HTR-8/SVneo (cell line): ENCODE measurements around the gene UBE2I.

Experiments used
- DNase-seq: peaks from one replicate; pipeline ENCODE4 v3.0.0; 2011; ENCODE audit warnings: low spot score, mixed read lengths; ENCODE audit not compliant: insufficient read length
- FAIRE-seq: peaks from 2 replicates; lab custom pipeline; 2011; peaks lifted over from hg19 to GRCh38; lab: Jason Lieb, UNC

UBE2I gene

GRCh38 chr16:1375298-1375640, 65.8 kb downstream of the UBE2I start:
- DNase-seq (no peak), FAIRE-seq (no peak)

GRCh38 chr16:1375741-1376410, 66.4 kb downstream of the UBE2I start:
- no peak for DNase-seq

More at GRCh38 chr16:1375741-1376410, 66.4 kb downstream of the UBE2I start:
- no peak for FAIRE-seq
